Left hindlimb (tissue), 1 donor: Measurements from ENCODE around the gene EPAS1.
A peak's percentile ranks its signal among the peaks of the same experiment; 100 is the strongest.

Experiments
- DNase-seq: peaks from one replicate; pipeline ENCODE4 v3.0.0-alpha.2; 2018

EPAS1 gene

DNA sequence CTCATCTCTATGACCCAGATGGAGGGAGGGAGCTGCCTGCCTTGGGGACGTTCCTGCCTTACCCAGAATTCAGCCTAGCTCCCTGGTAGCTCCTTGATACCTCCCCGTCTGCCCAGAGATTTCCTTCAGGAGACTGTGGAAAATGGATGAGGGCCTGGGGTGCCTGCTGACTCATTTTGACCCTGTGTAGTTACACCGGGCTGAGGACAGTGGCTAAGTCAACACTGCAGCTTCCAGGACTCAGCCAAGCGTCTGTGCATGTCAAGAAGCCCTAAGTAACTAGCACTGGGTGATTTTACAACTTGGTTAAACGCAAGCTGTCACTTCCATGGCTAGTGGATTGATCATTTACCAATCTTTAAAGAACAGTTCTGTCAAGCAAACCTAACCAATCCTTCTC lies 23.3 kb upstream of the EPAS1 start:
- DNase-seq = no peak

DNA sequence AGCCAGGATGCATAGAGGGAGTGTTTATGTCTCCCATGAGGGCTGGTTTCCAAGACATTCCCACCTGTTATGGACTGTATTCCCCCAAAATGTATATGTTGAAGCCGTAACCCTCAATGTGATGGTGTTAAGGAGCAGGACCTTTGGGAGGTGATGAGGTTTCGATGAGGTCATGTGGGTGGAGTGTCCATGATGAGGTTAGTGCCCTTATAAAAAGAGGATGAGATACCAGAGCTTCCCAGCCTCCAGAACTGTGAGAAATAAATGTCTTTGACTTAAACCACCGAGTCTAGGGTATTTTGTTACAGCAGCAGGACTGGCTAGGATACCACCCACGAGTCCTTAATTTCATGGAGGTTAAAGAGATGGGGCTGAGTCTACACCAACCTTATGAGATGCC lies 22.6 kb upstream of the EPAS1 start:
- DNase-seq = no peak

DNA sequence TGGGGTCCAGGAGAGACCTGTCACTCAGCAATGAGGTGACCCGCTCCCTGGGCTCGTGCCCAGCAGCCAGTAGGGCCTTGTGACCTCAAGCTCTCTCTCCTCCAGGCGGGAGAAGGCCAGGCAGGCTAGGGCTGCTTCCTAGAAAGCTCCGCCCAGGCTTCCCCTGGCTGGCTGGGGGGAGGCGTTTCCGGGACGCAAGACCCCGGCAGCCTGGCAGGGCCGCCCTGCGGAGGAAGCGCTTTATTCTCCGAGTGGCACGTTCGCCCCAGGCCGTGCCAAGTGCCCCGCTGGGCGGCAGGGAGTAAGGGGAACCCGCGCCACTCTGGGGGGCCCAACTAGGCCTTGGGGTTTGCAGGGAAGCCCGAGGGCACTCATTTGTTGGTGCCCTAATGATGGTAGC lies 21.2 kb upstream of the EPAS1 start:
- peak; percentile 75 for DNase-seq

DNA sequence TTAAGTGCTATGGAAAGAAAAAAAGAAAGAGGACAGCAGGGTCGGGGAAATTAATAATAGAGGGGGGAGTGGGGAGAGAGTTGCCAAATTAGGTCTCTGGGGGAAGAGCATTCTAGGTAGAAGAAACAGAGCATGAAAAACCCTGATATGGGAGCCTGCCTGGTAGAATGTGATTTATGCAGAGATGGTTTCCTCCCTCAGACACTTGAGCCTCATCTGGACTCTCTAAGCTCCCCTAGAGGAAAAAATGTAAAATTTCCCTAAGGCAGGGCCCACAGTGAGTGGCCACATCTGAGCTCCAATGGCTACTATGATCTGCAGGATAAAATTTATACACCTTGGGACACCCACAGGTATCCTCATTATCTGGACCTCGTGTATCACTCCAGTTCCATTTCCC lies 20.6 kb upstream of the EPAS1 start:
- no peak for DNase-seq

DNA sequence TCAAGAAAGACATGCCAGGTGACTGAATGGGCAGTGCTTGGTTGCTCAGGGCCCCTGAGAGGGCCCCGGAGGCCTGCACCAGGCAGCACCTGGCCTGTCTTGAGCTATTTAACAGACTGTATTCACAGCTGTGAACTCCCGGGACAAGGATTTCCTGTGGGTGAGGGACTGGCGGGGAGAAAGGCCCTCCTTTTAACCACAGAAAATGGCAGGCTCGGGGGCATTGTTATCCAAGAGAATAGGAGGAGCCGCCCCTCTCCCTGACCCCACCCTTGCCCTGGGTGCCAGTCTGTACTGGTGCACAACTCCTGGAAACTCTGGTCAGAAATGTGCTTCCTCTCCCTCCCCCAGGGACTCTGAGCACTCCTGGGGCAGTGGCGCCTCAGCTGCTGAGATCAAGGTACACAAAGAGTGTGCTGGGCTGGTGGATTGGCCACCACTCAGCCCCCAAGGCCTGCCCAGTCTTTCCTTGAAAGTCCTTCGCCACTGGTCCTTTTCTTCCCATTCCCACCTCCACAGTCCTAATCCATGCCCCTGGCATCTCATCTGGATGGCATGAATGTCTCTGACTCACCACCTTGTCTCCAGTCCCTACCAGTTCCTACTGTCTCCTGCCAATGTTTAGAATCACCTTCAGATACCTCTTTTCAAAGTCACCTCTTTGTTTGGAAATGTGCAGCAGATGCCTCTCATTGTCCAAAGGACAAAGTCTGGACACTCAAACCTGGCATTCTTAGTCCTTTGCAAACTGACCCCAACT lies 19.6 kb upstream of the EPAS1 start:
- DNase-seq = no peak

DNA sequence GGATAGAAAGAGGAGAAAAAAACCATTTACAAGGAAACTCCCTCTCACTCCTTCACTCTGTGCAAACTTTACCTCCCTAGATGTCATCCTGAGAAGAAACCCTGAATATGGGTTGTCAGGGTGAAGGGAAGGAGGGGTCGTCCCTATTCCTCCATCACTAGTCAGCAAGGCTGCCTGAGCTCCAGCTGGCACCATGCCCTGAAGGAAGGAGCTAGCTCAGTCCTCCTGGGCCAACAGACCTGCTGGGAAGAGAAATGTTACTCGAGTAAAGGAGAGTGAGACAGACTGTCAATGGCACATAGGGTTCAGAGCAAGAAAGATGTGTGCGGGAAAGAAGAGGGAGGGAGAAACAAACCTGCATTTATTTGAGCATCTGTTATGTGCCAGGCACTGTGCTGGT lies 18.3 kb upstream of the EPAS1 start:
- DNase-seq = no peak

DNA sequence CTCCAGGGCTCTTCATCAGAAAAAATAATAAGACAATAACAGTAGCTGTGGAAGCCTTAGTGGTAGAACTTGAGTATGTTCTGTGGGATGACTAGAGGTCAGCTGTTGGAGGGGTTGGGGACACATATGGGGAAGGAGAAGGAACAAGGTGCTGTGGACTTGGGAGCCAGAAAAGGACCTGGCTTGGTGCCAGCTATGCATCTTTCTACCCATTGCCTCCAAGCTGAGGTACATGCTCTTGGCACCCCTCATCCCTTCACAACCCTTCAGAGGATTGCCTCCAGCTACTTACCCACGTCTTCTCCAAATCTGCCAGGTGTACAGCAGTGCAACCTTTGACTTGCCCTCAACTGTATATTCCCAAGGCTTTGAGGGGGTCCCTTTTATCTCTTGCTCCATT lies 15.3 kb upstream of the EPAS1 start:
- DNase-seq = no peak

DNA sequence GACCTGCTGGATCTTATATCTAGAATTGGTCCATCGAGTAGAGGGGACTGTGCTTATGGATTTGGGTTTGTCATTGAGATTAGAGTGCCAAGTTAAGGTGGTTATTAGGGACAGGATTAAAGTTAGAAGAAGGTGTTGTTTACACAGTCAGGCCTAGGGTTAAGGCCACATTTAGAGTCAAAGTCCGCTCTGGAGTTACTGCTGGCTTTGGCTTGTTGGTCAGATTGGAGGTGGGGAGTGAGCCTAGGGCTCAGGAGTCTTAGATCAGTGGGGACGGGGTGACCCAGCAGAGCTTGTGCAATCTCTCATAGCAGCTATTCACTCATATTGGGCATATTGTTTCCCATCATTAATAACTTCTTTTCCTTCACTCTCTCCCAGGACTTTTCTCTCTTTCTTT lies 13.5 kb upstream of the EPAS1 start:
- no peak for DNase-seq

DNA sequence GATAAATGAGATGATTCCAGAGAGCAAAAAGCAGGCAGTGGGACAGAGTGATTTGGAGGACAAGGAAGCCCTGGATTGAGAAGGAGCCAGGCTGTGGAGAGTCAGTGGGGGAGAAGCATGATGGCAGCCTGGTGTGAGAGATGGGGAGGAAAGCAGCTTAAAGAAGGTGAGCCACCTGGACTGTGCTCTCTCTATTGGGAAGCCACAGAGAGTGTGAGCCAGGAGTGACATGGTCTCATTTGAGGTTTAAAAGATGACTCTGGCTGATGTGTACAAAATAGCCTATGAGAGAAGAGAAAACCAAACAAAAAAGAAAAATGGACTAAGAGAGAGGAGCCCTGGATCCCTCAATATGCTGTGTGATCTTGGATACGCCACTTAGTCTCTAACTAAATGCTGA lies 12.9 kb upstream of the EPAS1 start:
- DNase-seq = no peak

DNA sequence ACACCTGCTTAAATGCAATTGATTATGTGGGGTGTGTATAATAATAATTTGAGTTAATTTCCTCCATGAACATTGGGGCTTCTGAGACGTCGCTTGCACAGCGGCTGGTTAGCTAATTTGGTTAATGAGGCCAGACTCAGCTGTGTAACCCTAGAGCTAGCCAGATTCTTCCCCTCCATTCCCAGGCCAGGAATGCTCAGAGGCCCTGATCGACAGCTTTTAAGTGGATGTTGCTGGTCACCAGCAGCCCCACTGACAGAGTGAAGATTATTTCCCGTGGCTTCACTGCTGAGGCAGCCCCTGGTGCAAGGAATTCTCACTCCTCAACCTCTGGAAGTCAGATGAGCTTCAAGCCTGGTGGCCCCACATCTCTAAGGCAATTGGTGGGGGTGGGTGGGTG lies 12.4 kb upstream of the EPAS1 start:
- DNase-seq = no peak

DNA sequence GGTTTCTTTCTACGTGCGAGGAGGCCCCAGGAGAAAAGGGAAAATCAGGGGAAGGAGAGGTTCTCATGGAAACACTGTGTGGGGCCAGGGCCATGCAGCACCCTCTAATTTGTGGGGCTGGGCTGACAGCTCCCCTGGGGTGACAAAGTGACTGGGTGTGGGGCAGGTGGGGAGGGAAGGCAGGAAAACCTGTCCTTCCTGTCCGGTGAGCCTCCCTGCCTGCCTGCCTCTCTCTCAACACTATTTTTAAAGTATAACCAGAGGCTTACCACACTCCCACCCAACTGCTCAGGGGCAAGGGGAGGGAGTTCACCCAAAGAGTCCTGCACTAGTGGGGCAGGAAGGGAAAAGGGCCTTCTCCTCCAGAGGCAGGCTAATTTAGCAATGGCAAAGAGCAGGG lies 10.5 kb upstream of the EPAS1 start:
- no peak for DNase-seq

DNA sequence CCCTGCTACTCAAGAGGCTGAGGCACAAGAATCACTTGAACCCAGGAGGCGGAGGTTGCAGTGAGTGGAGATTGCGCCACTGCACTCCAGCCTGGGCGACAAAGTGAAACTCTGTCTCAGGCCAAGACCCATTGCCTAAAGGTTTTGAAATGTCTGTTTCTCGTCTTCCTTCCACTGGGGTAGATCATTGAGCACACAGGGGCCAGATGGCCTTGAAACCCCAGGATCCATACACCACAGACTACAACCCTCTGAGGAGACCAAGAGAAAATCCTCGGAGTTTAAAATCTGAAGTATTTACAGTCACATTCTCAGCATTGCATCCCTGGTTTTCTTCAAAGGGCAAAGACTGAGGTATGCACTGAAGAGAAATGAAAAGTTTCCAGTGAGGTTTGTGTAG lies 7.1 kb upstream of the EPAS1 start:
- no peak for DNase-seq

DNA sequence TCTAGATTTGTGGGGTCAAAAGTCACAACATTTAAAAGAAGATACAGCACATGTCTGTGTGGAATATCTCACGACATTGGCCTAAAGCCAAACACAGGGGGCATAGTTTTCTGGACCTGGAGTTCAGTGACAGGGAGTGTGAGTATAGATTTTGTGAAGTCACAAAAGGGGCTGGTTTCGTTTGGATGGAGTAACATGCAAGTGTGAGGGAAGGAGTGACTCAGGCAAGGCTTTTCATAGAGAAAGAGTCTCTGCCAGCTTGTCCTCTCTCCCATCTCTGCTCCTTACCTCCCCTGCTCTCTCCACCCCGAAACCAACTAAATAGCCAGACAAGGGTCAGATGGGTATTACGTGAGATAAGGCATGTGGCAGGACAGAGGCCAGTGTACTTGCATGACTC lies 3.7 kb upstream of the EPAS1 start:
- DNase-seq = no peak

DNA sequence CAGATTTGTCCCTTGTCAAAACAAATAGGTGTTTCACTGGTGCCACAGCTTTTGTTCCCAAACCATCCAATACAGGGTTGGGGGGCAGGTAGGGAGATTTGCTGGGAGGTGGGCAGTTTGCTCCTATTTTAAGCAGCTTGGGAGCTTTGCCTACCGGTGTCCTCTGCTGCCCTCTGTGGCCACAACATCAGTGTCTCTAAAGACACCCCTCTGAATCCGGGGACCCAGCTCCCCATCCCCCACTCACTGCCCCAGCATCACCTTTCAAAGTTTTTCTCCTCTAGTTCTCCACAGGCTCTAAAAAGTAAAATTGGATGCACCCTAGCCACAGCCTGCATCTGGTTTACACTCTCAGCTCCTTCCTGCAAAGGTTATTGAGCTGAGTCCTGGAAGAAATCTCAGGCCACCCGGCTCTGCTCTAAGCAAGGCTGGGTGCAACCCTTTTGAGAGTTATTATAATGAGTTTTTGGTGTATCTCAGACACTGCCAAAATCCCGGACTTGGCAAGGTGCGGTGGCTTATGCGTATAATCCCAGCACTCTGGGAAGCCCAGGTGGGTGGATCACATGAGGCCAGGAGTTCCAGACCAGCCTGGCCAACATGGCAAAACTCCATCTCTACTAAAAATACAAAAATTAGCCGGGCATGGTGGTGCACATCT lies 2.9 kb upstream of the EPAS1 start:
- DNase-seq = no peak

DNA sequence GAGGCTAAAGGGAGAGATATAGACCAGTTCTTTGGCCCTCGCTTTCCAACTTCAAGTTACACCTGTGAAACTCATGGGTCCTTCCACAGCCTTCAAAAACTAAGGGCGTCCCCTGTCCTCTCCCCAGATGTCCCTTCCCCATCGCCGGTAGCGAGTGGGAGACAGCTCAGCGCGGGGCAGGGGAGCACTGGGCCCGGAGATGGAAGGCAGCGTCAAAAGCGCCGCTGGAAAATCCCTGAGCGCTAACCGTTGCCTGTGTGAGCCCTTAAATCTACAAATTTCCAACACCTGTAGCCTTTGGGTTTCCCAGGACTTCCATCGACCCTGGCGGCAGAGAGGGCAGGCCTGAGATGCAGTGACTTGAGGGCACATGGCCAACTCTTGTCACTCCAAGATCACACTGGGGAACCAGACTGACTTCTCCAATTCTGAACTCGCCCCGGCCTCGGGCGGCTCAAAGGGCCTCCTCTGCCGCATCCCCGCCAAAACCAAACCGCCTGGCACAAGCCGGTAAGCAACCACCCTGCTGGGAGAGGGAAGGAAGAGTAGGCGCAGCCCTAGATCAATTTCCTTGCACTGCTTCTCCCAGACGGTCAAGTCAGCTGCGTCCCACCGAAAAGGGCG lies 879 bp upstream of the EPAS1 start:
- DNase-seq = peak; percentile 57

DNA sequence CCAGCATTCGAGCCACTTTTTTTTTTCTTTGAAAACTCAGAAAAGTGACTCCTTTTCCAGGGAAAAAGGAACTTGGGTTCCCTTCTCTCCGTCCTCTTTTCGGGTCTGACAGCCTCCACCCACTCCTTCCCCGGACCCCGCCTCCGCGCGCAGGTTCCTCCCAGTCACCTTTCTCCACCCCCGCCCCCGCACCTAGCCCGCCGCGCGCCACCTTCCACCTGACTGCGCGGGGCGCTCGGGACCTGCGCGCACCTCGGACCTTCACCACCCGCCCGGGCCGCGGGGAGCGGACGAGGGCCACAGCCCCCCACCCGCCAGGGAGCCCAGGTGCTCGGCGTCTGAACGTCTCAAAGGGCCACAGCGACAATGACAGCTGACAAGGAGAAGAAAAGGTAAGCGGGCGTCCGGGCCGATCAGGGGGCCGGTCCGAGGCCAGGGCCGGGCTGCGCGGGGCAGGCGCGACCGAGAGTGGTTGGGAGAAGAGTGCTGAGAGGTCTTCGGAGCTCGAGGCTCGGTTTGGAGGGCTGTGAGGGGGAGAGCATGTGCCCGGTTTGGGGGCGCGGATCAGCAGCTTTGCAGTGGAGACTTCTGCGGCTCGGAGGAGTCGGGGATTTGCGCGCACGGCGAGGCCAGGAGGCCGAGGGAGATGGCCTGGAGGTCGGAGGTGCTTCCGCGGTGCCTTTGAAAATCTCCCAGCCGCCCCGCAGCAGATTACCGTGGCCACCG lies 502 bp downstream of the EPAS1 start:
- peak; percentile 62 for DNase-seq

DNA sequence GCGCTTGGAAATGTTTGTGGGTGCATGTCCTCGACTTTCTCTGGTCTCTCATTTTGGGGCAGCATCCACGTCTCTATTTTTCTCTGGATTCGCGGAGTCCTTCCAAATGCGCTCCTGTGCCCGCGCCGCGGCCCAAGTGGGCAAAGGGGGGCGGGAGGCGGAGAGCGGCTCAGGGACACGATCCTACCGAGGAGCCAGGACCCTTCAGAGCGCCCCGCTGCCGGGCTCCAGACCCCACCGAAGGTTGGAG lies 990 bp downstream of the EPAS1 start:
- no peak for DNase-seq

DNA sequence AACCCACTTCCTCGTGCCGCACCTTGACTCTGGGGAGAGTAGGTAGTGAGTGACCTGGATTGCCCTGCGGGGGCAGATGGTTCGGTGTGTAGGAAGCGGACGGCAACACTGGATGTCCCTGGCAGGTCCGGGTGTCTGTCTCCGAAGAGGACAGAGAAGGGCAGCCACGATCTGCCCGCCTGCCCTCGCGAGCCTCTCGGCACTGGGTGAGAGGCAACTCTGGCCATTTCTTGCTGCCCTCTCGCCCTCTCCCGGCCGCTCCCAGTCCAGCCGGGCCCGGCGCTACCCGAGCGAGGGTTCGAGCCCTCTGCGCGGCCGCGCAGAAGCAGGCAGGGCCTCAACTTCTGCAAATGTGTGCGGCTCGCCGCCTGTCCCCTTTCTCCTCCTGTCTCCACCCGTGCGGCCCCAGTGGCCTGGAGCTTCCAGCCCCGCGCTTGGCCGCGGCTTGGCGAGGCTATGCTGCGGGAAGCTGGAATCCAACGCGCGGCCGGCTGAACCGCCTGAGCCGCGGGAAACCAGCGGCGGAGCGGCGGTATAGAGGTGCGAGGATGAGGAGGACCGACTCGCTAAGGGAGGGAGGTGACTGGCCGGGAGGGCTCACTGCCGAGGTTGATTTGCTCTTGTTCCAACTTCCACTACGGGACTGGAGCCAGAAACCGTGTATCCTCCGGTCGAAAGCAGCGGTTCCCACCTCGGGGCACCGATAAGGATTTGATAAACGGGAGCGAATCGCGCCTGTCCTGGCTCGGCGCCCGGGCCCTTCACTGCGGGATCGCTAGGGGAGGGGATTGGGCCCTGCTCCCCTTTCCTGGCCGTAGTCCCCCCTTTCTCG lies 1.5 kb downstream of the EPAS1 start:
- DNase-seq = peak; percentile 59

DNA sequence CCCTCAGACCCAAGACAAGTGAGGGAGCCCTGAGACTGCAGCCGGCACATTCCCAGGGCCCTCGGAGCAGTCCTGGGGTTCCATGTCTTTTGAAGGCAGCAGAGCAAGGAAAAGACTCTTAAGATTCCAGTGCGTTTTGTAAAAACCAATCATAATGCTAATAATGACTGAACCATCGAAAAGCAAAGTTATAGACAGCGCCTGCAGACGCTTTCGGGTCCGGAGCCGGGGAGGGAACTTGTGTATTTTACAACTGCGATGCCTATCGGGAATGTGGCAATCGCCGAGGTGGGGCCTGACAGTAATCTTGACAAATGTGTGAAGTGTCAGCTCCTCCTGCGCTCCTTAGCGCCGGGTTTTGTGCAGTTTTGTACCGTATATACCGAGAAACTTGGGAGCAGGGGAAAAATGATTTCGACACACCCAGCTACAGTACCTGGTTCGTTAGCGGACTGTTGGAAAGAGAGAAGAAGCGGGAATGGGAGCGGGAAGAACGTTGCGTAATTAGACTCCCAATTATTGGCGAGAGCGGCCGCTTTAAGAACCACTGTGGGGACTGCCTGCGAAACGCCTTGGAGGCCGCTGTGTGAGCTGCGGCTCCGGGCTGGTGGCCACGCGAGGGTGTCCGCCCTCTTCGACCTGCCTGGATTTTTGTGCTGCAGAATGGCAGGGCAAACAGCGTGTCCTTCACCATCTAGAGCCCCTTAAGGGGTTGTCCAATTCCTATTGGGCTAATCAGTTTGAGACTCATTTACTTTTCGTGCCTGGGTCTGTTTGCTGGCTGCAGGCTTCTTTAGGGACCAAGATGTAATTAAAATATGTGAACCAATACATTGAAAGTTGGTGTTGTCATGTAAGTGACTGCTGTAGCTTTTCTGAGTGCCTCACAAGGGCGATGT lies 2.4 kb downstream of the EPAS1 start:
- DNase-seq = peak; percentile 49

DNA sequence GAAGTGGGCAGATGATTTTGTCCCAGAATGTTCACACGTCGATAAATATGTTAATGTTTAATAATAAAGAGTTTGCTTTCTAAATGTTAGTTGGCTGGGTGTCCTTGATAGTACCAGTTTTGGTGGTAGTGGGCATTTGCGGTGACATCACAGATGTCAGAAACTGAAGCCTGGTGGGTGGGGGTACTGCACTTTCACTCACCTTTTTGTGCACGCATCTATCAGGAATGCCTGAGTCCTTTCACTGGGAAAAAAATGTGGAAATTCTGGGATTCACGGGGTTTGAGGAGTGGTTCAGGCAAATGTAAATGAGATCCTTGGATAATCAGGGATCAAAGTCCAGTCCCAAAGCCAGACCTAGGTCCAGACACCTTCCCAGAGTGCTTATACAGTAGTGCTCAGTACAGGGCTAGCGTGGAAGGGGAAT lies 3.2 kb downstream of the EPAS1 start:
- no peak for DNase-seq

DNA sequence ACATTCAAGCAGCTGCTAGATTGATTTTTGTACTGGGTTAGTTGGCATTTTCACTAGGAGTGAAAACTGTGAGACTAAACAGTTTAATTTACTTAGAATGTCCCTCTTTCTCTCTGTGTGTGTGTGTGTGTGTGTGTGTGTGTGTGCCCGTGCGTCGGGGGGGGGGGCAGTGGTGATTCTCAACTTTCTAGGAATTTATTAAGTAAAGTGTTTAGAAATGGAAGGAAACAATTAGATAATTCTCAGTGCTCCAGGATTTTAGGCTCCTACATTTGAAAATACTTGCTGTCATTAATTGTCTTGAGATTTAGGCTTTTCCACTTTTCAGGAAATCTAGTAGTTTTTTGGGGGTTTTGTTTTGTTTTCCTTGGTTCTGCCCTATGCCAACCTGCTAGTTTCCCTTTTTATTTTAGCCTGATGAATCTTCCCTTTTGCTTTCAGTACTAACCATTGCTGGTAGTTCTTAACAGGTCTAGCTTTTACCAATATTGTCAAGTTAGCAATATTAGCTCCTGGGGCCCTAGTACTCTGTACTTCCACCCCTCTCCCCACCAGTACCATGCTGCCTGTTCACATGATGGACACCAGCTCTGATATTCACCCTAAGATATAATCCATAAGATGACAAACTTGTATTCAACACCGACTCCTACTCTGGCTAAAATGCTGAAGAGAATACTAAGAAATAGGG lies 4.9 kb downstream of the EPAS1 start:
- no peak for DNase-seq
